Esophagus squamous epithelium (tissue), 4 donors: ENCODE results near the gene TXN2.

Experiments used
- POLR2A ChIP-seq, 4 donors: fragments of 450-650 bp; IDR thresholded peaks; one replicate each; pipeline ENCODE4 v1.6.1; 2017; ENCODE audit warnings: antibody characterized with exemption in 4 of 4, mild to moderate bottlenecking in 4 of 4, moderate library complexity in 3 of 4
- TF ChIP-seq, protein P1 (sequence below), 6 experiments: fragments of 450-650 bp in 4 of 6; fragments of 200-600 bp in 2 of 6; sonication (generic) in 2 of 6; IDR thresholded peaks; one replicate each; pipeline ENCODE4 v1.5.1; 2016 to 2019; ENCODE audit warnings: antibody characterized with exemption in 6 of 6, mild to moderate bottlenecking in 4 of 6, moderate library complexity in 4 of 6

DNA sequence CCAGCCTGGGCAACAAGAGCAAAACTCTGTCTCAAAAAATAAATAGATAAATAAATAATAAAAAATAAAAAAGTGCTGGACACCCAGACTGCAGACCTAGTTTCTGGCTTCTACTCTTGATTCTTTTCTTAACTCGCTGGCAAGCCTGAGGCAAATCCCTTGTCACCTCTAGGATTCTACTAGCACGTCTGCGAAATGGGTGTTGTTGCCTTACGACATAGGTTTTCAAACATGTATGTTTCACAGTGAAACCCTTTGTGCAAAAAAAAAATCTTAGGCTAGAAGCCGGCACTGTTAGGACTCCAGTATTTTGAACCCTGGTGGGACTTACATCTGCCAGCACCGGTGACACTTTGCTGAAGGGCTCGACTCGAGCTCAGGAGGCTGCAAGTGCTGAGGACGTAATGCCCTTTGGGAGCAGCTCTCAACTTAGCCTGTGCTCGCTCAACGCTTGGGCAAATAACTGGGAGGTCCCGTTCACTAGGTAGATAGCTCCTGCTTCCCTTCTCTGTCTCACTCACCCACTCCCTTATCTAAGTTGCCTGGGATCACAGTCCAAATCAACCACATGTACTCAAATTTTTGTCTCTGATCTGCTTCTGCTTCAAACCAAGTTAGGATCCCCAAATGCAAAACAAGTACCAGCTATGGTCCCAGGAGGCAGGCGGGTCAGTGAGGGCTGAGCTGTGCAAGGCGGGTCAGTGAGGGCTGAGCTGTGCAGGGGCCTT, 59.0 kb downstream of the TXN2 start:
- TF ChIP-seq, protein P1, sequence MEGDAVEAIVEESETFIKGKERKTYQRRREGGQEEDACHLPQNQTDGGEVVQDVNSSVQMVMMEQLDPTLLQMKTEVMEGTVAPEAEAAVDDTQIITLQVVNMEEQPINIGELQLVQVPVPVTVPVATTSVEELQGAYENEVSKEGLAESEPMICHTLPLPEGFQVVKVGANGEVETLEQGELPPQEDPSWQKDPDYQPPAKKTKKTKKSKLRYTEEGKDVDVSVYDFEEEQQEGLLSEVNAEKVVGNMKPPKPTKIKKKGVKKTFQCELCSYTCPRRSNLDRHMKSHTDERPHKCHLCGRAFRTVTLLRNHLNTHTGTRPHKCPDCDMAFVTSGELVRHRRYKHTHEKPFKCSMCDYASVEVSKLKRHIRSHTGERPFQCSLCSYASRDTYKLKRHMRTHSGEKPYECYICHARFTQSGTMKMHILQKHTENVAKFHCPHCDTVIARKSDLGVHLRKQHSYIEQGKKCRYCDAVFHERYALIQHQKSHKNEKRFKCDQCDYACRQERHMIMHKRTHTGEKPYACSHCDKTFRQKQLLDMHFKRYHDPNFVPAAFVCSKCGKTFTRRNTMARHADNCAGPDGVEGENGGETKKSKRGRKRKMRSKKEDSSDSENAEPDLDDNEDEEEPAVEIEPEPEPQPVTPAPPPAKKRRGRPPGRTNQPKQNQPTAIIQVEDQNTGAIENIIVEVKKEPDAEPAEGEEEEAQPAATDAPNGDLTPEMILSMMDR (IDR thresholded peaks at IDR 0.05), result no peak
- no peak for TF ChIP-seq POLR2A (IDR thresholded peaks at IDR 0.05)
